Uterus (tissue), 2 donors: Measurements from ENCODE around the gene NFKBIZ.

ENCODE experiments used
- CTCF ChIP-seq, 4 experiments: fragments of 200-600 bp in 2 of 4; fragments of 450-650 bp in 2 of 4; sonication (generic) in 2 of 4; IDR thresholded peaks; one replicate each; pipeline ENCODE4 v1.5.1; 2016 to 2019; ENCODE audit warnings: antibody characterized with exemption in 4 of 4, mild to moderate bottlenecking in 2 of 4, moderate library complexity in 1 of 4
- POLR2A ChIP-seq, 2 donors: fragments of 450-650 bp; IDR thresholded peaks; one replicate each; pipeline ENCODE4 v1.6.1; 2016; ENCODE audit warnings: antibody characterized with exemption in 2 of 2, mild to moderate bottlenecking in 1 of 2, moderate library complexity in 1 of 2

GRCh38 chr3:101810022-101810418, 39.3 kb upstream of the NFKBIZ start:
- TF ChIP-seq CTCF (IDR thresholded peaks at IDR 0.05) (no peak), POLR2A (IDR thresholded peaks at IDR 0.05) (no peak)
